ENCODE results near the gene CLK4.

CLK4 gene

DNA sequence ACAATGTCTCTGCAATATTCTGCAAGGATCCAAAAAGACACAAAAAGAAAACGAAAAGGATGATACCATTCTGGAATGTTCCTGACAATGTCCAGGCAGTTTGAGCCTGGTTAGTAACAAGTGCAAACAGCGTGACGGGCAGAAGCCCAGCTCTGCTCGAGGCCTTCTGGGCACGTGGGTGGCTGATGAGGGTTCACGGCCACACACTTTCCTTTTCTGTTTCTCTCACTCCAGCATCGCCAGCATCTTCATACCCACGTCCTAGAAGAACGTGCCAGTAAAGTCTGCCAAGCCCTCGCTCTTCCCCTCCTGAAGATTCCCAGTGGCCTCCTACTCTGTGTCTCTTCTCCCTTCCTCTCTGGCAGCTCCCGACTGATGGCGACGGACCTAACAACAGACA, 73.3 kb downstream of the CLK4 start:
- no peak for DNase-seq (ENCODE audit: low spot score)
